Stimulated activated naive CD8-positive, alpha-beta T cell treated with anti-CD3 and anti-CD28 coated beads, Interleukin-15, Interleukin-2, amounts not matched to agents 100 ng/mL and 50 ng/mL, for 24 hours (primary cell): Measurements from ENCODE around the gene RPL3.
"Not testable (repeated sequence)": the region's sequence is repeated elsewhere in the genome, so short reads cannot be mapped to it uniquely, and the experiment has no call there.

ENCODE experiments used
- H3K27ac Mint-ChIP-seq: one replicate; pipeline ENCODE4 v1.8.0; 2021; ENCODE audit warnings: mild to moderate bottlenecking, mixed read lengths
- H3K27me3 Mint-ChIP-seq: one replicate; pipeline ENCODE4 v1.8.0; 2021; ENCODE audit warnings: mixed read lengths
- H3K36me3 Mint-ChIP-seq: one replicate; pipeline ENCODE4 v1.8.0; 2021; ENCODE audit warnings: low read depth, mixed read lengths
- H3K4me1 Mint-ChIP-seq: one replicate; pipeline ENCODE4 v1.8.0; 2021; ENCODE audit warnings: low read depth, mixed read lengths
- H3K4me3 Mint-ChIP-seq: one replicate; pipeline ENCODE4 v1.8.0; 2021; ENCODE audit warnings: mild to moderate bottlenecking, mixed read lengths
- H3K9me3 Mint-ChIP-seq: one replicate; pipeline ENCODE4 v1.8.0; 2021; ENCODE audit warnings: mixed read lengths

Gene RPL3

DNA sequence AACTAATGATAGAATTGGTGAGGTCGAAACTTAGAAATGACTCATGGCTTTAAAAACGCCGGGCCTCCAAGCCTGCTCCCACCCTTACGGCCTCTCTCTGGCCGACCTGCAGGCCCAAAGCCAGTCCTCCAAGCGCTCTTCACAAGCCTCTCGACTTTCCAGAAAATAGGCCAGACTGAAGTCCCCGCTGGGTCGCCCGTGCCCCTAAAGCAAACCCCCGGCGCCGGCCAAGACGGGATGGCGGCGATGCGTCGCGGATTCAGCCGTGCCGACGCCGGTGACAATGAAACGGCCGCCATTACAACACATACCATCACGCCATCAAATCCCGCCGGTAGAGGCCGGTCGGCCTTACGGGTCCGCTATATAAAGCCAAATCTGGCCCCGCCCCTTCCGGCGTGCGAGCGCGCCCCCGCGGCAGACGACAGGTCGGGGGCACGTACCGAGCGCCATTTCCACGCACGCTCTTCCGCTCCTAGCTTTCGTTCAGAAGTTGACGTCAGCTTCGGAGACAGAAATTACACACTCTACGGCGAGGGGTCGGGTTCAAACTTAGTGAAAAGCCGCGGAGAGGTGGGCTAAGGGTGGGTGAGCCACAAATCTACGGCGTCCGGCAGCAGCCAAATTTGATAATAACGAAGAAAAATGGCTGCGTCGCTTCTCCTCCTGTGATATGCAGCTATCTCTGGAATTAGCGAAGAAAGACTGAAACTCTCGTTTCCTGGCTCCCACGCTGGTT is at the start of gene RPL3:
RPL3 (minus strand) TSS at position 340 of the 739 bp plus-strand sequence; CDS start at position 314, 26 bp downstream.
- no peaks in the 10 kb centered on the region for H3K9me3 Mint-ChIP-seq
- peaks cover 55% of the 10 kb centered on the region for H3K4me1 Mint-ChIP-seq
- H3K36me3 Mint-ChIP-seq, result peaks cover 53% of the 10 kb centered on the region
- peak within 1 kb of the TSS; percentile 99 for H3K4me3 Mint-ChIP-seq
- H3K27ac Mint-ChIP-seq, result peak within 1 kb of the TSS; percentile 100
- peaks cover 4% of the 10 kb centered on the region for H3K27me3 Mint-ChIP-seq

GRCh38 chr22:39369186-39369585 is 49.8 kb upstream of the RPL3 start:
- H3K4me3 Mint-ChIP-seq, result no peak overlapping the region
- no peaks in the 10 kb centered on the region for H3K9me3 Mint-ChIP-seq
- no peaks in the 10 kb centered on the region for H3K27me3 Mint-ChIP-seq
- no peaks in the 10 kb centered on the region for H3K36me3 Mint-ChIP-seq
- H3K4me1 Mint-ChIP-seq, result no peaks in the 10 kb centered on the region
- H3K27ac Mint-ChIP-seq, result no peak overlapping the region

GRCh38 chr22:39368461-39368911 is 49.1 kb upstream of the RPL3 start:
- no peak overlapping the region for H3K27ac Mint-ChIP-seq
- no peaks in the 10 kb centered on the region for H3K27me3 Mint-ChIP-seq
- H3K4me3 Mint-ChIP-seq, result no peak overlapping the region
- H3K36me3 Mint-ChIP-seq, result no peaks in the 10 kb centered on the region
- no peaks in the 10 kb centered on the region for H3K9me3 Mint-ChIP-seq
- H3K4me1 Mint-ChIP-seq, result no peaks in the 10 kb centered on the region

DNA sequence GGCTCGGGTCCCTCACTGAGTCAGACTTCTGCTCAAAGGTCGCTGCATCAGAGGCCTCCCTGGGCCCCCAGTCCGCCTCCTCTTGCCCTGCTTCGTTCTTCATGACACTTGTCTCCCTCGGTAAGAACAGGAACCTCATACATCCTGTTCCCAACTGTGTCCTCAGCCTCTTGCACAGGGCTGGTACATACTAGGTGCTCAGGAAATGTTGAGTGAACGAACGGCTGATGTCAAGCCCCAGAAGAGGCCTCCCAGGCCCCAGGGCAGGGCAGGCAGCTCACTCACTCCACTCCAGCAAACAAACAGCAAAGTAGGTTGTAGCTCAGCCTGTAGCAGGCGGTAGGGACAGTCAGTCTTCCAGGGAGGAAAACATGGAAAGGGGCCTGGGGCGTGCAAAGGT is 47.6 kb upstream of the RPL3 start:
- Mint-ChIP-seq H3K9me3 (no peaks in the 10 kb centered on the region), H3K4me1 (no peaks in the 10 kb centered on the region), H3K27ac (no peak overlapping the region), H3K4me3 (no peak overlapping the region), H3K27me3 (no peaks in the 10 kb centered on the region), H3K36me3 (no peaks in the 10 kb centered on the region)

GRCh38 chr22:39365492-39365780 is 46.0 kb upstream of the RPL3 start:
- Mint-ChIP-seq H3K36me3 (no peaks in the 10 kb centered on the region), H3K27ac (no peak overlapping the region), H3K27me3 (no peaks in the 10 kb centered on the region), H3K4me3 (no peak overlapping the region), H3K9me3 (no peaks in the 10 kb centered on the region), H3K4me1 (no peaks in the 10 kb centered on the region)

DNA sequence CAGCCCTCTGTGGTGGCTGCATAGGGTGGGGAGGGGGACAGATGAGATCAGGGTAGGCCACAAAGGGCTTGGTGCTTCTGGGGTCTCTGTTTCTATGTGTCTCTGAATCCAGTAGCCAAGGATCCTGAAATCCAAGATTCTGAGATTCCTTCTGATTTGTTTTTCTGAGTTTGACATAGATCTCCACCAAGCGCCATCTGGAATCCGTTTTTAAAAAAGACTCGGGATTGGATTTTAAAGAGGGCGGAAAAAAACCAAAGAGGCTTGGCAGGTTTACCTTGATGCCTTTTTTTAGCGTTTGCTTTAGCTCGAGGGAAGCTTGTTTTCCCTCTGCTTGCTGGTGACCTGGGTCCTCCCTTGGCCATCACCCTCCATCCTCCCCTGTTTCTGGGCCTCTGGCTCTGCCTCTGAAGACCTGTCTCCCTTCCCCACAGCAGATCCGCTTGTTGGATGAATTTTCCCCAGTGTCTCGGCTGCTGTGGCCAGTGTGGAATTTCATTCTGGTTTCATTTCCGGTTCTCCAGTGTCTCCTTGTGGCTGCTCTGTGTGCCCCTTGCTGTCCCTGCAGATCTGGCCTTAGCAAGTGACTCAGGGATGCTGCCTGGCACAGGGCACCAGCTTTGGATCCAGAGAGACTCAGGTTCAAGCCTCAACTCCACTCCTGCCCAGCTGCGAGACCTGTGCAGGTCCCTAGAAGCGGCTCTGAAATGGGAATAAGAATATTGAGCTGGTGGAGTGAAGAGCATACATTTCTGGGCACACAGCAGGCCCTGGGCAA is 45.5 kb upstream of the RPL3 start:
- no peaks in the 10 kb centered on the region for H3K27me3 Mint-ChIP-seq
- no peaks in the 10 kb centered on the region for H3K9me3 Mint-ChIP-seq
- no peak overlapping the region for H3K27ac Mint-ChIP-seq
- no peak overlapping the region for H3K4me3 Mint-ChIP-seq
- no peaks in the 10 kb centered on the region for H3K4me1 Mint-ChIP-seq
- H3K36me3 Mint-ChIP-seq, result no peaks in the 10 kb centered on the region

- Mint-ChIP-seq H3K4me3 (no peak overlapping the region), H3K27ac (no peak overlapping the region), H3K36me3 (no peaks in the 10 kb centered on the region), H3K4me1 (no peaks in the 10 kb centered on the region), H3K9me3 (no peaks in the 10 kb centered on the region), H3K27me3 (no peaks in the 10 kb centered on the region)
Observed at GRCh38 chr22:39363751-39364515, 44.5 kb upstream of the RPL3 start.

DNA sequence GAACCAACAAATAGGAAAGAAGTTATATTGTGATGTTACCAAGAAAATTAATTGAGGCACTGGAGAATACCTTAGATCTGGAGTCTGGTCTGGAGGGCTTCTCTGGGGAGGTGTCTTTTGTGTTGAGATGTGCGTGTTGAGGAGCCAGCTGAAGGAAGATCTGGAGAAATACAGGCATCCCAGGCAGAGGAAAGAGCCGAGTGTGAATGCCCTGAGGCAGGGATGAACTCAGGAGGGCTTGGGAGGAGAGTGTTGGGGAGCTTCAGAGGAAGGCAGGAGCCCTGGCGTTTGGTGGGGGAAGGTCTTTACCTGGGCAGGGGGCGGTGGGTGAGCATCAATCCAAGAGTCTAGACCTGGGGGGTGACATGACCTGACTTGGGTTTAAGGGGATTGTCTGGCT is 43.5 kb upstream of the RPL3 start:
- Mint-ChIP-seq H3K36me3 (no peaks in the 10 kb centered on the region), H3K4me1 (no peaks in the 10 kb centered on the region), H3K27me3 (no peaks in the 10 kb centered on the region), H3K4me3 (no peak overlapping the region), H3K9me3 (no peaks in the 10 kb centered on the region), H3K27ac (no peak overlapping the region)

- no peaks in the 10 kb centered on the region for H3K4me1 Mint-ChIP-seq
- no peak overlapping the region for H3K4me3 Mint-ChIP-seq
- no peak overlapping the region for H3K27ac Mint-ChIP-seq
- no peaks in the 10 kb centered on the region for H3K36me3 Mint-ChIP-seq
- no peaks in the 10 kb centered on the region for H3K27me3 Mint-ChIP-seq
- no peaks in the 10 kb centered on the region for H3K9me3 Mint-ChIP-seq
Observed at GRCh38 chr22:39362271-39362670, 42.8 kb upstream of the RPL3 start.

DNA sequence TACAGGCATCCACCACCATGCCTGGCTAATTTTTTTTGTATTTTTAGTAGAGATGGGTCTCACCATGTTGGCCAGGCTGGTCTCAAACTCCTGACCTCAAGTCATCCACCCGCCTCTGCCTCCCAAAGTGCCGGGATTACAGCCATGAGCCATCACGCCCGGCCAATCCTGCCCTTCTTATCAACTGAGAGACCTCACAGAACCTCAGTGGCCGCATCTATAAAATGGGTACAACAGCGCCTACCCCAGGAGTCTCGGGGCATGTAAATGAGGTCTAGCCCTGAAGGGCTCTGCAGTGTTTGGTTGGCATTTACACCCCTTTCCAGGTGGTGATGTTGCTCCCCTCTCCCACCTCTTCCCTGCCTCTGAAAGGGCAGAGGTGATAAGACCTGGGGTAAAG is 42.1 kb upstream of the RPL3 start:
- no peak overlapping the region for H3K4me3 Mint-ChIP-seq
- no peaks in the 10 kb centered on the region for H3K36me3 Mint-ChIP-seq
- no peak overlapping the region for H3K27ac Mint-ChIP-seq
- no peaks in the 10 kb centered on the region for H3K4me1 Mint-ChIP-seq
- H3K9me3 Mint-ChIP-seq, result no peaks in the 10 kb centered on the region
- no peaks in the 10 kb centered on the region for H3K27me3 Mint-ChIP-seq

- no peak overlapping the region for H3K27ac Mint-ChIP-seq
- H3K4me1 Mint-ChIP-seq, result no peaks in the 10 kb centered on the region
- H3K4me3 Mint-ChIP-seq, result no peak overlapping the region
- no peaks in the 10 kb centered on the region for H3K27me3 Mint-ChIP-seq
- H3K9me3 Mint-ChIP-seq, result no peaks in the 10 kb centered on the region
- no peaks in the 10 kb centered on the region for H3K36me3 Mint-ChIP-seq
Observed at GRCh38 chr22:39360674-39361413, 41.4 kb upstream of the RPL3 start.

GRCh38 chr22:39360242-39360641 is 40.8 kb upstream of the RPL3 start:
- Mint-ChIP-seq H3K27ac (no peak overlapping the region), H3K9me3 (no peaks in the 10 kb centered on the region), H3K4me3 (no peak overlapping the region), H3K4me1 (no peaks in the 10 kb centered on the region), H3K27me3 (no peaks in the 10 kb centered on the region), H3K36me3 (no peaks in the 10 kb centered on the region)

- H3K36me3 Mint-ChIP-seq, result no peaks in the 10 kb centered on the region
- no peak overlapping the region for H3K4me3 Mint-ChIP-seq
- H3K27ac Mint-ChIP-seq, result no peak overlapping the region
- H3K9me3 Mint-ChIP-seq, result no peaks in the 10 kb centered on the region
- H3K27me3 Mint-ChIP-seq, result no peaks in the 10 kb centered on the region
- H3K4me1 Mint-ChIP-seq, result no peaks in the 10 kb centered on the region
Observed at GRCh38 chr22:39359659-39360195, 40.3 kb upstream of the RPL3 start.

DNA sequence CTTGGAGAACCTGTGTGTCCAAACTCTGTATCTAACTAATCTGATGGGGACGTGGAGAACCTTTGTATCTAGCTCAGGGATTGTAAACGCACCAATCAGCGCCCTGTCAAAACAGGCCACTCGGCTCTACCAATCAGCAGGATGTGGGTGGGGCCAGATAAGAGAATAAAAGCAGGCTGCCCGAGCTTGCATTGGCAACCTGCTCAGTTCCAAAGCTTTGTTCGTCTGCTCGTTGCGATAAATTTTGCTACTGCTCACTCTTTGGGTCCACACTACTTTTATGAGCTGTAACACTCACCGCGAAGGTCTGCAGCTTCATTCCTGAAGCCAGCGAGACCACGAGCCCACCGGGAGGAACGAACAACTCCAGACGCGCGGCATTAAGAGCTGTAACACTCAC is 38.8 kb upstream of the RPL3 start:
- not testable (repeated sequence) for H3K27ac Mint-ChIP-seq, H3K4me3 Mint-ChIP-seq, H3K27me3 Mint-ChIP-seq, H3K4me1 Mint-ChIP-seq, H3K36me3 Mint-ChIP-seq, H3K9me3 Mint-ChIP-seq
